NCI-H82 treated with DMSO at 0.1 percent for 48 hours (cell line): Measurements from ENCODE around the gene GPR3.
"Not testable (repeated sequence)": the region's sequence is repeated elsewhere in the genome, so short reads cannot be mapped to it uniquely, and the experiment has no call there.

Experiments used
- DNase-seq: peaks from one replicate; lab custom pipeline; 2025; ENCODE audit not compliant: unreplicated experiment; lab: John Stamatoyannopoulos, UW

GPR3 gene

DNA sequence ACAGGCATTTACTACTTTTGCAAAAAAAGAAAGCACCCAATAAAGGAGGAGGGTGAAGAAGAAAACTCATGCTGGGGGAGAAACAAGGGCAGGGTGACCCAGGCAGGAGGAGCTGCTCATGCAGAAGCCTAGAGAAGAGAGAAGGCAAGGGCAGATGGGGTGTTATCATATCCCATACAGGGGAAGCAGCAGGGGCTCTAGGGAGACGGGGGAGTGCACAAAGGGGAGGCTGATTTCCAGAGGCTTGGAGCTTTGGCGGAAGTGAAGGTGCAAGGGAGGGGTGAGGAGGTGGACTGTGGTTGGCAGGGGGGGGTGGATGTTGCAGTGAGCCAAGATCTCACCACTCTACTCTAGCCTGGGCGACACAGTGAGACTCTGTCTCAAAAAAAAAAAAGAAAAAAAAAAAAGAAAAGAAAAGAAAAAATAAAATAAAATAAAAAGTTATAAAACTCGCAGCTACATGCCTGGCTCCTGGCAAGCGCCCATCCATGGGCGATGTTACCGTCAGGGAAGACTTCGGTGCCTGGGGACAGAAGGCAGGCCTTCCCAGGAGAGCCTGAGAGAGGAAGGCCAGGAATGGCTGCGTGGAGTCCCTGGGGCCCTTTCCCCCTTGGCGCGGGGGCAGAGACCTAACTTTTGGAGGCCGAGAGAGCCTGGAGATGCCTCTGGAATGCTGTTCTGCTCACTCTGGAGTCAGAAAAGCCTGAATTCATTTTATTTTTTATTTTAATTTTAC lies 14.5 kb upstream of the GPR3 start:
- DNase-seq = no peak

DNA sequence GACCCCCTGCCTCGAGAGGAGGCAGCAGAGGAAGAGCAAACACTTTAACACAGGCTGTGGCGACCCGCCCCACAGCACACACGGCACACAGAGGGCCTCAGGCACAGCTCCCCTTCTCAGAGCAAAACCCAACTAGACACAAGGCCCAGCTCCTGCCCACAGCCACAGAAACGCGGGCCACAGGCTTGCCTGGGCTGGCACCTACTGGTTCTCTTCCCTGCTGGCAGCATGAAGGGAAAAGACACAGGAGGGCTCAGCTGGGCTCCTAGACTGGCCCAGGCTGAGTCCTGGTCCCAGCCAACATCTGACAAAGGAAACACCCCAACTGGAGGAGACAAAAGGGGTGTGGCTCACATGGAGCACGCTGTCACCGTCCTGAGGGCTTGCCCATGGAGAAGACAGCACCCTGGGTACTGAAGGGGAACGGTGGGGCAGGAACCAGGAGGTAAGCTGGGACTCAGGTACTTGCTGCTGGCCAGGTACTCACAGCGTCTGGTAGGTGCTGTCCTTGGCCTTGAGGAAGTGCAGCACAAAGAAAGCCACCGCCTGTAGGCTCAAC lies 12.8 kb upstream of the GPR3 start:
- DNase-seq = no peak

DNA sequence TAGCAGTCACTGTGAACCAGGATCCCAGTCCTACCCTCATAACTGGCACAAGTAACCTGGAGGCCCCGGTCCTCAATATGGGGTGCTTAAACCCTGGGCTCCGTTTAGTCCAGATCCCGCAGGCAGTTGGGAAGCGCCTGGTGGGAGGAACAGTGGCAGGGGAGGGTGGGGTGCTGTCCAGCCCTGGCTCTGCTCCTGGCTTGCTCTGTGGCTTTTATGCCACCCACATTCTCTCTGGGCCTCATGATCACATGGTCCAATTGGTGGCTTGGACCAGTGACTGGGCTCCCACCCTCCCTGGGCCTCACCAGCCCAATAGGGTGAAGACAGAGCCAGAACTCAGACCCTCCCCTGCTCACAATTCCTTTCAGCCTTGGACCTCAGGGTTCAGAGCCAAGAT lies 12.2 kb upstream of the GPR3 start:
- DNase-seq = no peak

DNA sequence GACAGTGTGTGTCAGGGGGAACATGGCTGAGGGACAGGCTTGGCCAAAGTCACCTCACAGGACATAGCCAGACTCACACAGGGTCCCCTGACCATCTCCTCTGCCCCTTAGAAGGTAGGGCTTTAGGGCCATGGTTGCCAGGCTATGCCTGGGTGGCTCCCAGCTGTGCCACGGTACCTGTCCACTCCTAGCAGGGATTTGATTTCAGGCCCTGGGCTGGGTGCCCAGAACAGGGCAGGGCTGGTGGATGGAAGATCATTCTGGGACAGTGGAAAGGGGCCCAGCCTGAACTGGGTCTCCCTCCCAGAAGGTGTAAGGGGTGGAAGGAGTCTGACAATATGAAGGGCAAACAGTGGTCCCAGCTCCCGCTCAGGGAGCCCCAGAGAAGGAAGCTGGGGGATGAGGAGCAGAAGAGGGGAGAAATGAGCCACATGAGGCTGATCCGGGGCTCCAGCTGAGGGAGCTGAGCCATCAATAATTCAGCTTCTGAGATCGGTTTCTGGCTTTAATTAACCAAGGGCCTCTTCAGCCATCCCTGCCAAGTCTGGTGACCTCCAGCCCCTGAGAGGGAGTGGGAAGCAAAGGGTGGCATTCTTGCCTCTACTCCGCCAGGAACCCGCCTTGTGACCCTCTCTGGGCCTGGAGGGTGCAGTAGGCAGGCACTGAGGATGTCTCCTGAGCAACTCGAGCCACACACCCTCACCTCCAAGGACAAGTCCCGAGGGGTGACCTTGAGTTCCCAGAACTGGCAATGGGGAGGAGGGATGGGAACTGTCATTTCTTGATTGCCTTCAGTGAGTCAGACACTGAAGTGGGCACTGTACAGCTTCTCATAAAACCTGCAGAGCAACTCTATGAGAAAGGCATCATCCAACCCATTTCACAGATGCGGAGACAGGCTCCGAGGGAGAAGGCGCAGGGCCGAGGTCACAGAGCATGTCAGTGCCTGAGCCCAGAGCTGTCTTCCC lies 11.4 kb upstream of the GPR3 start:
- no peak for DNase-seq

DNA sequence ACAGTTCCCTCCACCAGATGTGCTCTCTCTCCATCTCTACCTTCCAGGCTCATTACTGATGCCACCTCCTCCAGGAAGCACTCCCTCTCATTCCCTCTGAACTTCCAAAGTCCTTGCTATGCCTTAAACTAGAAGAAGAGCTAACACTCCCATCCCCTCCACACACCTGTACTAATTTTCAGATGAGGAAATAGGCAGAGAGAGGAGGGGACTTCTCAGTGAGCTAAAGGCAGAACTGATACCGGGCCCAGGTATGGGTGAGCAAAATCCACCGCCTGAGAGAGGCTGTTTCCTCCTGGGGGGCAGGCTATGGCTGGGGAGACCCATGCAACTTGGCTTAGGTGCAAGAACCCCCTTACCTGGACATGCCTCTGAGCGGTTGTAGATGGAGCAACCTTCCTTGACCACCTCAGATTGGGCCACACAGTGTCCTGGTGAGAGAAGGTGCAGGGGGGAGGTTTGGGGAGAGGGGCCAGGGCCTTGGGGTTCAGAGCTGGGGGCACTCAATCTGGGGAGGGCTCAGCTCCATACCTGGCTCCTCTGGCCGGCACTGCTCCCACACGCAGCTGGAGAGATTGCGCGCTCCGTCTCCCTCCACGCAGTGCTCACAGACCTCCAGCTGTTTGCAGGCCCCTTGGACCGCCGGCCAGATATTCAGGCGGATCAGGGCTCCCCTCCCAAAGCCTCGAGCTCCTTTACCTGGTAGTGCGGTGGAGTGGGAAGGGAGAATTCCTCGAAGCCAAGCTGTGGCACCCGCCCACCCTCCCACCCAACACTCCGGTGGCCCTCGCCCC lies 10.3 kb upstream of the GPR3 start:
- no peak for DNase-seq

DNA sequence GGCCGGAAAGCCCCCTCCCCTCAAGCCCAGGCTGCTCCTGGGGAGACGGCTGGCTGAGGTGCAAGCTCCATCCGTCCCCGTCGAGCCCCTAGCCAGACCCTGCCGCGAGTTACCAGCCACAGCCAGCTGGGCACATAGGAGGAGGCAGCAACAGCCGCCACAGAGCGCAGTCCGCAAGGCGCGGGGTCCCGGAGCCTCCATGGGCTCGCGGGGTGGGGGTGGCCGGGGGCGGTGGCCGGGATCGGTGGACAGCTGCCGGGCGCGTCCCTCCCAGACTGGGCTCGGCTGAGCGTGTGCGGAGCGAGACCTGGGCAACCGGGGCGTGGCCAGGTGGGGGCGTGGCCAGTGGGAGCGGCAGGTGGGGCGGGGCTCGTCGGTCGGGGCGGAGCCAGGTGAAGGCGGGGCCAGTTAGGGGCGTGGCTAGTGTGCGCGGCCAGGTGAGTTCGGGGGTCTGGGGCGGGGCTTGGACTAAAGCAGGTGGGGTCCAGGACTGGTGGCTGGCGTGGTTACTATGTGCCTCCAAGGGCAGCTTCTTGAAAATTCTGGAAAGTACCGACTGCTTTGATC lies 9.3 kb upstream of the GPR3 start, which contains the start of gene CD164L2:
Gene CD164L2, minus strand, starts transcription at position 295 of the 567 bp plus-strand sequence. Its CDS starts 94 bp downstream, at position 201.
- no peak for DNase-seq

DNA sequence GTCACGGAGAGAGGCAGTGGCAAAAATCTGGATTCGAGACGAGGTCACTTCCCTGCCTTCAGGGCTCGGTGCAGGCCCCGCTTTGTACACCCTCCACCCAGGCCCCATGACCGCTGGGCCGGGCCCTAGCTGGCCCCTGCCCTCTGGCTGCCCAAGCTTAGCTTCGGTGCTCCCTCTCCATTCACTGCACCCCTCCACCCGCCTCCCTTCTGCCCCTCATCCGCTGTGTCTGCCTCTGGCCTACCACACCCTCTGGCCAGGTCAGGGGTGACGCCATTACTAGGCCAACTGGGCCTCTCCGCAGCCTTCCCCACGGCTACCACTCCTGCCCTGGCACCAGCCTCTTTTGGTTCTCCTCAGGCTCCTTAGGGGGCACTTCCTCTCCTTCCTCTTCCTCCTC lies 8.8 kb upstream of the GPR3 start:
- DNase-seq = no peak

DNA sequence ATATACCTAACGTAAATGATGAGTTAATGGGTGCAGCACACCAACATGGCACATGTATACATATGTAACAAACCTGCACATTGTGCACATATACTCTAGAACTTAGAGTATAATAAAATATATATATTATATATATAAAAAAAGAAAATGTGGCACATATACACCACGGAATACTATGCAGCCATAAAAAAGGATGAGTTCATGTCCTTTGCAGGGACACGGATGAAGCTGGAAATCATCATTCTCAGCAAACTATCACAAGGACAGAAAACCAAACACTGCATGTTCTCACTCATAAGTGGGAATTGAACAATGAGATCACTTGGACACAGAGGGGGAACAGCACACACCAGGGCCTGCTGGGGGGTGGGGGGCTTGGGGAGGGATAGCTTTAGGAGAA lies 7.6 kb upstream of the GPR3 start:
- not testable (repeated sequence) for DNase-seq

DNA sequence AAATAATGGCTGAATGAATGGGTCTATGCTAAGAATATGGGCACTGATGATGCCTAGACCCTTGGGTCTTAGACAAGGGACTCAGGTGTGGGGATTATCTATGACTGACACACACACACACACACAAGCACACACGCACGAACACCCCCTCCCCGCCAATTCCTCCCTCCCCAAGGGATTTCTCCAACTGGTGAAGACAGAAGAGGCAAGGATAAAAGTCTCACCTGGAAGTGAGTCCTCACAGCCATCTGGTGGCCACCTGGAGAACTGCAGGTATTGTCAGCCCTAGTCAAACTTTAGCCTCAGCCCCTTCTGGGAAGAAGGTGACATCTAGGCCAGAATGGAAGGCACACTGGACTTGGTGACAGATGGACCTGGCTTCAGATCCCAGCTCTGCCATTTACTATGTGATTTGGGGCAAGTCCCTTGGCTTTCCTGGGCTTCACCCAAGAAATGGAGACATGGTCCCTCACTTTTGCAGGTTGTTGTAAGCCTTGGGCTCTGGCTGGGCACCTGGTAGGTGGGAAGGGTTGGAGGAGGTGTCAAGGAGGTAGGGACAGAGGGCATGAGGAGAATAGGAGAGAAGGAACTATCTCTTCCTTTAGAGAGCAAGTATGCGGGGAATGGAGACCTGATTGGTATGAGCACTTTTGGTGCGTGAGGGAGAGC lies 4.0 kb upstream of the GPR3 start:
- peak; percentile 49 for DNase-seq

DNA sequence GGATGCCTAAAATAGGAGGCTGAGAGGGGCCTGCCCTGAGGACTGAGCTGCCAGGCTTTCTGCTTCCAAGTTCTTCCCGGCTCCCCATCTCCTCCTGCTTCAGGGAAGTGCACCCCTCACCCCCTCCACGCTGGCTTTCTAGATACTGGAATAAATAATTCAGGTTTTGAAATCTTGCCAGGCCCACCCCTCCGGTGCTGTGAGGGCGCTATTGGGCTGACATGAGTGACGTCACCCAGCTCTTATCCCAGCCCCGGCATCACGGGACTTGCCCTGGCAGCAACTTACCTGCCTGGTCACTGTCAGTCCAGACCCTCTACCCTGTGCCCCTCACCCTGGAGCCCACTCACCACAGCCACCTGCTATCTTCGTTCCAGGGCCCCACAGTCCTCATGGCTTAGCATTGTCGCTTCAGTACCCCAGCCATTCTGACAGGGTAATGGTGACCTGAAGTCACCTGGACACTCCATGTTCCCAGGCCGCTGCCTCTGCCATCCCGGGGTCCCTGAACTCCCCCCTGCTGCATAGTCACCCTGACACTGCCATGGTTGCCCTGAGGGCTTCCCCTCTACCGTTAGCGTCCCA lies 819 bp upstream of the GPR3 start:
- peak; percentile 21 for DNase-seq

DNA sequence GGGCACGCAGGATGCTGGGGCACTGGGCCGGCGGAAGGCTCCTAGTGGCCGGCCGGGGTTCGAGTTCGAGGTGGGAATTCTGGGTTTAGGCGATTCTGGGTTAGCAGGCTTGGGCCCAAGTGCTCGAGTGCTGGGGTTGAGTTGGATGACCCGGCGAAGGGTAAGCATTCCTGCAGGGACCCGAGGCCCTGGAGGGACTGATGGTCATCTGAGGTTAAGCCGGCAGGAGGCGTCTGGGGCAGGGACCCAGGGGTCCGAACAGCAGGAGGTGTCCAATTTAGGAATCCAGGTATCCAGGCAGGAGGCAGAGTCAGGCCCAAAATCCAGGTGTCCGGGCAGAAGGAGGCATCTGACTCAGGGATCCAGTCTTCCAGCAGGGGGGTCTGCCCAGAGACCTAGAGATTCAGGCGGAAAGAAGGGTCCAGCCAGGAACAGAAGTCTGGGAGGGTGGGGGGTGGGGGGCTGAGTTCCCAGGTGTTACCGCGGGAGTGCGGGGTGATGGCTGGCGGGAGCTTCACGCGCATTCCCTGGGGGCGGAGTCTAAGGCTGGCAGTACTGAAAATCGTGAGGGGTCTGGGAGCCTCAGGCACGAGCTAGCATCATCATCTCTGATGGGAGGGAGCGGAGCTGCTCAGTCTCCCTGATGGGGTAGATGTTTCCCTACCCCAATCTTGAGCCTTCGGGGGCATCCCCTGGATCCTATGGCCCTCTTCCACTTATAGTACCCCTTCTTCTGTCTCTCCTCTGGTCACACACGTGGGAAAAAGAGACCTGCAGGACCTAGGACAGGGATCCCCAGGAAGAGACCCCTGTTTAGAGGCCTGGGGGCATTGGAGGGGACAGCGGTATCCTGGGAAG lies 585 bp downstream of the GPR3 start:
- DNase-seq = no peak

DNA sequence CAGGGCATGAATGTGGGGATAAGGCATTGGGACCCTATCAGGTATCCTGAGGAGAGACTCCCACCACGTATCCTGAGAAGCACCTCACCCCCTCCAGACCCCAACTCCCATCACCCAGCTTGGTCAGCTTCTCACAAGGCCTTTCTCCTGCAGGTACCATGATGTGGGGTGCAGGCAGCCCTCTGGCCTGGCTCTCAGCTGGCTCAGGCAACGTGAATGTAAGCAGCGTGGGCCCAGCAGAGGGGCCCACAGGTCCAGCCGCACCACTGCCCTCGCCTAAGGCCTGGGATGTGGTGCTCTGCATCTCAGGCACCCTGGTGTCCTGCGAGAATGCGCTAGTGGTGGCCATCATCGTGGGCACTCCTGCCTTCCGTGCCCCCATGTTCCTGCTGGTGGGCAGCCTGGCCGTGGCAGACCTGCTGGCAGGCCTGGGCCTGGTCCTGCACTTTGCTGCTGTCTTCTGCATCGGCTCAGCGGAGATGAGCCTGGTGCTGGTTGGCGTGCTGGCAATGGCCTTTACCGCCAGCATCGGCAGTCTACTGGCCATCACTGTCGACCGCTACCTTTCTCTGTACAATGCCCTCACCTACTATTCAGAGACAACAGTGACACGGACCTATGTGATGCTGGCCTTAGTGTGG lies 1.3 kb downstream of the GPR3 start:
- no peak for DNase-seq

DNA sequence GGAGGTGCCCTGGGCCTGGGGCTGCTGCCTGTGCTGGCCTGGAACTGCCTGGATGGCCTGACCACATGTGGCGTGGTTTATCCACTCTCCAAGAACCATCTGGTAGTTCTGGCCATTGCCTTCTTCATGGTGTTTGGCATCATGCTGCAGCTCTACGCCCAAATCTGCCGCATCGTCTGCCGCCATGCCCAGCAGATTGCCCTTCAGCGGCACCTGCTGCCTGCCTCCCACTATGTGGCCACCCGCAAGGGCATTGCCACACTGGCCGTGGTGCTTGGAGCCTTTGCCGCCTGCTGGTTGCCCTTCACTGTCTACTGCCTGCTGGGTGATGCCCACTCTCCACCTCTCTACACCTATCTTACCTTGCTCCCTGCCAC lies 1.8 kb downstream of the GPR3 start:
- no peak for DNase-seq

DNA sequence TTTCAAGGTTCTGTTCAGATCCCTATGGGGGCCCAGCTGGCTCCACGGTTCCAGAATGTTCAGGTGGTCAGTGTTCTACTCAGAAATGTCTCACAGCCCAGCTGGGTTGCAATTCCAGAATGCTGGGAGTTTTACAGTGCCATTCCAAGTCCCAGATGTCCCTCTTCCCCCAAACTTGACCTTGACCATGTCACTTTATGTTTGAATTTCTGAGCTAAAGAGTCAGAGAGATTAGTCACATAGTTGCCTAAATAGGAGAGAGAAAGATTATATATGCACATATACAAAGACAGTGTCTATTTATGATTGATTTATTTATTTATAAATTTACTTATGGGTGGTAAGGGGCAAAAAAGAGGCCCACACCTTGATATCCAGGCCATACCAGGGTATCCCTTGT lies 2.5 kb downstream of the GPR3 start:
- no peak for DNase-seq

DNA sequence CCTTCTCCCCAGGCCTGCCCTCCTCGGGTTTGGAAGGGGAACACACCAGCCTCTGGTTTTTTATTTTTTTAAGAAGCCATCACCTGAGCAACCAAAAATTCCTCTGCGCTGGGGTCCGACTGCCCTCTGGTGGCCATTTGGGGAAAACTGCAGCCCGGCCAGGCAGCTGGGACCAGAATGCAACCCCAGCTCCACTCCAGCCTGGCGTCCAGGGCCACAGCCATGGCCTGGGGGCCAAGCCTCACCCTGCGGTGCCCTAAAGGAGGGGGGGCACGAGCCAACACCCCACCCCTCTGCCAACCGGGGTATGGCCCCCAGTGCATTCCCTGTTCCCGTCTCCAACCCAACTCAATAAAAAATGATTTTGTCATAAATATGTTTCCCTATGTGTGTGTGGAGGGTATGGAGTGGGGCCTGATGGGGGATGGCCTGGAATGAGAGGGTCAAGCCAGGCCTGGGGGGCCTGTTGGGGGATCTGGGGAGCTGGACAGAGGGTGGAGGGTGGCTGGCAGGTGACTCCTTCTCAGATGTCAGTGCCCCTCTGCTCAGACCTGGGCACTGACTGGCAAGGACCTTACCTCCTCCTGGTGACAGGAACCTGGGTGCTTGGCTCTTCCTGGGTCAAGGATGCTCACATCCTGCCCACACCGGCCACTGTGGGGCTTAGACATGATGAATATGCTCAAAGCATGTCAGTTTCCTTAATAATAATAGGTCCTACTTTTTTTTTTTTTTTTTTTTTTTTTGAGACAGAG lies 3.2 kb downstream of the GPR3 start:
- DNase-seq = peak; percentile 56

DNA sequence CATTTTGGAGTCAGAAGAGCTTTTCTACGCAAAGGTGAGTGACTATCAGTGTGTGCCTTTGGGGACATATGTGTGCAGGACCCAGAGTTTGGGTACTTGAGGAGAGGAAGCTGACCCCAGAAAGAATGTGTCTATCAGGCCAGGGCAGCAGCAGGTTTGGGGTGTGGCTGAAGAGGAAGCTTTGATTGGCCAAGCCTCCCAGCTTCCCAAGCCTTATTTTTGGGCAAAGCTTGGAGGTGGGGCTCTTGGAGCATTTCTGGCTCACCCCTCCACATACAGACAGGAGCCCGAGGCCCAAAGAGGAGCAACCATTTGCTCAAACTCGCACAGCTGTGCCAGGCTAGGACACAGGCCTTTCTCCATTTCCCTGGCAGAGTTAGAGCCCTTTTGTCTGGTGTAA lies 4.7 kb downstream of the GPR3 start:
- no peak for DNase-seq

DNA sequence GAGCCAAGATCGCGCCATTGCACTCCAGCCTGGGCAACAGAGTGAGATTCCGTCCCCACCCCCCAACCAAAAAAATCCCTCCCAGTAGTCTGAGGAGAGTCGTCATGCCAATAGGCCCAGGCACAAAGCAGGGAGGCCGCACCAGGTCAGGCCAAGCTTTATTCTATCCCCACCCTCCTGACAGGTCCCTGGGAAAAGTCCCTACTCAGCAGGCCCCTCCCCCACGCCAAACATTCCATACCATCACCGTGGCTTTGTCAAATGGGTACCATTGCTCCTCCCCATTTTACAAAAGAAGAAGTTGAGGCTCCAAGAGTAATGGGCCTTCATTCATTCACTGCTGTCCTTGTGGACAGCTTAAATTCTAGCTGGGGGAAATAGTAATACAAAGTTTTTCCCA lies 5.3 kb downstream of the GPR3 start:
- DNase-seq = no peak
